Liver (tissue), 9 donors: ENCODE measurements around the gene CARMIL3. TPM values are rescaled to one million over a fixed set of nuclear protein-coding genes. Genes with fewer than 3 reads are reported as not detected.

ENCODE experiments used
- DNase-seq: peaks from one replicate; pipeline ENCODE4 v3.0.0-alpha.2; 2017; ENCODE audit warnings: low spot score
- H3K27ac ChIP-seq, 2 donors: one replicate each; pipeline ENCODE4 v1.7.0; 2013; ENCODE audit warnings: inconsistent platforms in 2 of 2, low read length in 2 of 2, control low read depth in 1 of 2, low read depth in 1 of 2, mild to moderate bottlenecking in 1 of 2
- H3K27me3 ChIP-seq, 4 donors: one replicate each; pipeline versions ENCODE4 v1.6.1 to v1.7.0; 2013; ENCODE audit warnings: low read length in 3 of 4, inconsistent platforms in 1 of 4, mild to moderate bottlenecking in 1 of 4, moderate library complexity in 1 of 4; ENCODE audit not compliant: control insufficient read depth in 4 of 4, insufficient read depth in 4 of 4
- H3K36me3 ChIP-seq, 4 donors: one replicate each; pipeline versions ENCODE4 v1.6.1 to v1.7.0; 2013; ENCODE audit warnings: low read length in 3 of 4, mild to moderate bottlenecking in 3 of 4, low read depth in 1 of 4, moderate library complexity in 1 of 4; ENCODE audit not compliant: control insufficient read depth in 4 of 4, insufficient read depth in 3 of 4
- H3K4me1 ChIP-seq, 4 donors: one replicate each; pipeline versions ENCODE4 v1.6.1 to v1.7.0; 2013; ENCODE audit warnings: low read length in 3 of 4, mild to moderate bottlenecking in 3 of 4, moderate library complexity in 1 of 4; ENCODE audit not compliant: control insufficient read depth in 4 of 4, insufficient read depth in 4 of 4
- H3K4me3 ChIP-seq, 3 donors: one replicate each; pipeline versions ENCODE4 v1.6.1 to v1.7.0; 2013; ENCODE audit warnings: low read length in 3 of 3, control low read depth in 1 of 3, low read depth in 1 of 3, mild to moderate bottlenecking in 1 of 3
- H3K9ac ChIP-seq, 2 donors: one replicate each; pipeline ENCODE4 v1.7.0; 2013; ENCODE audit warnings: low read length in 2 of 2, mild to moderate bottlenecking in 2 of 2, moderate library complexity in 2 of 2, control low read depth in 1 of 2, low read depth in 1 of 2
- H3K9me3 ChIP-seq, 4 donors: one replicate each; pipeline versions ENCODE4 v1.6.1 to v1.7.0; 2013; ENCODE audit warnings: low read length in 3 of 4; ENCODE audit not compliant: control insufficient read depth in 4 of 4
- ATF3 ChIP-seq: IDR thresholded peaks from 2 replicates; pipeline ENCODE4 v1.6.1; 2016; ENCODE audit warnings: antibody characterized with exemption
- CTCF ChIP-seq: fragments of 150-350 bp; IDR thresholded peaks from 2 replicates; pipeline ENCODE4 v1.5.1; 2017; ENCODE audit warnings: improper control_type of control experiment, low read depth, low read length; ENCODE audit not compliant: missing input control
- EGR1 ChIP-seq, 2 donors: IDR thresholded peaks; 2 replicates each; pipeline ENCODE4 v1.6.1; 2016 to 2018; ENCODE audit warnings: antibody characterized with exemption in 2 of 2, low read depth in 2 of 2
- FOXA1 ChIP-seq: IDR thresholded peaks from 2 replicates; pipeline ENCODE4 v1.6.1; 2016; ENCODE audit warnings: antibody characterized with exemption
- FOXA2 ChIP-seq: IDR thresholded peaks from 2 replicates; pipeline ENCODE4 v1.6.1; 2016; ENCODE audit warnings: antibody characterized with exemption
- HNF4A ChIP-seq, 2 donors: conservative IDR thresholded peaks; 2 replicates each; pipeline ENCODE4 v1.6.1; 2016; ENCODE audit warnings: antibody characterized with exemption in 2 of 2, mild to moderate bottlenecking in 2 of 2
- HNF4G ChIP-seq: IDR thresholded peaks from 2 replicates; pipeline ENCODE4 v1.6.1; 2016; ENCODE audit warnings: antibody characterized with exemption
- JUND ChIP-seq, 2 donors: IDR thresholded peaks; 2 replicates each; pipeline ENCODE4 v1.6.1; 2016; ENCODE audit warnings: antibody characterized with exemption in 2 of 2
- NR2F2 ChIP-seq: IDR thresholded peaks from 2 replicates; pipeline ENCODE4 v1.6.1; 2016; ENCODE audit warnings: antibody characterized with exemption
- RAD21 ChIP-seq, 2 donors: IDR thresholded peaks; 2 replicates each; pipeline ENCODE4 v1.6.1; 2016; ENCODE audit warnings: antibody characterized with exemption in 2 of 2, mild to moderate bottlenecking in 2 of 2
- REST ChIP-seq: IDR thresholded peaks from 2 replicates; pipeline ENCODE4 v1.6.1; 2016; ENCODE audit warnings: antibody characterized with exemption, mild to moderate bottlenecking
- RXRA ChIP-seq, 2 donors: IDR thresholded peaks; 2 replicates each; pipeline ENCODE4 v1.6.1; 2017 to 2018; ENCODE audit warnings: antibody characterized with exemption in 2 of 2, mild to moderate bottlenecking in 1 of 2
- SP1 ChIP-seq: IDR thresholded peaks from 2 replicates; pipeline ENCODE4 v1.6.1; 2018; ENCODE audit warnings: antibody characterized with exemption, mild to moderate bottlenecking
- TAF1 ChIP-seq: conservative IDR thresholded peaks from 2 replicates; pipeline ENCODE4 v1.6.1; 2016; ENCODE audit warnings: antibody characterized with exemption, mild to moderate bottlenecking
- YY1 ChIP-seq: IDR thresholded peaks from 2 replicates; pipeline ENCODE4 v1.6.1; 2016; ENCODE audit warnings: antibody characterized with exemption, mild to moderate bottlenecking
- ZBTB33 ChIP-seq: IDR thresholded peaks from 2 replicates; pipeline ENCODE4 v1.6.1; 2016; ENCODE audit warnings: antibody characterized with exemption
- WGBS: extraction: QIAGEN DNeasy Blood & Tissue Kit; methylation state at CpG from one replicate; pipeline ENCODE4 v1.1.7; 2013; 5-methylcytosine and 5-hydroxymethylcytosine counted together
- polyA plus RNA-seq, 2 donors: library from polyadenylated mRNA; stranded (reverse) in 1 of 2; unstranded in 1 of 2; fragments of 200-250 nt in 1 of 2; fragments of >200 nt in 1 of 2; fragmentation: Nextera tagmentation in 1 of 2; extraction: Ambion mirVana in 1 of 2; gene quantifications; one replicate each; pipeline versions ENCODE4 v1.2.1 to v1.2.3, GENCODE V29; 2013 to 2015
- total RNA-seq, 2 donors: library from RNA; depleted of rRNA; stranded (reverse); fragments of >200 nt; gene quantifications; one replicate each; pipeline ENCODE4 v1.2.3, GENCODE V29; 2014
- TF ChIP-seq, protein P1 (sequence below): IDR thresholded peaks from 2 replicates; pipeline ENCODE4 v1.6.1; 2016; ENCODE audit warnings: antibody characterized with exemption
- donor health status: healthy.
- donor health status: healthy.
- donor health status: healthy.
- donor health status: healthy.
- donor health status: healthy.

The CARMIL3 gene
- total and polyA plus RNA-seq, 4 donors: 0.05 to 0.17 (median 0.17) TPM

DNA sequence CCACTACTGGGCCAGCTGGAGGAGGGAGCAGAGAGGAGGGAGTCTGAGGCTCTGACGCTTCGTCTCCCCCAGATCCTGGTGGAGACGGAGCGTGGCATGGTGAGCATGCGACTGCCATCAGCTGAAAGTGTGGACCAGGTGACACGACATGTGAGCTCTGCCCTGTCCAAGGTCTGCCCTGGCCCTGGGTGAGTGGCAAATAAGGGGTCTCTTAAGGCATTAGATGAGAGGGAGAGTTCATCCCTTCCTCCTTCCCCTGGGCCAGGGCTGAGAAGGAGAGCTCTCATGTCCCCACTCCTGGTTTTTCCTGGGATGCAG lies 2.5 kb downstream of the CARMIL3 start (continued):
- TF ChIP-seq REST (no peak), JUND (IDR thresholded peaks at IDR 0.05) (no peak), CTCF (no peak)

DNA sequence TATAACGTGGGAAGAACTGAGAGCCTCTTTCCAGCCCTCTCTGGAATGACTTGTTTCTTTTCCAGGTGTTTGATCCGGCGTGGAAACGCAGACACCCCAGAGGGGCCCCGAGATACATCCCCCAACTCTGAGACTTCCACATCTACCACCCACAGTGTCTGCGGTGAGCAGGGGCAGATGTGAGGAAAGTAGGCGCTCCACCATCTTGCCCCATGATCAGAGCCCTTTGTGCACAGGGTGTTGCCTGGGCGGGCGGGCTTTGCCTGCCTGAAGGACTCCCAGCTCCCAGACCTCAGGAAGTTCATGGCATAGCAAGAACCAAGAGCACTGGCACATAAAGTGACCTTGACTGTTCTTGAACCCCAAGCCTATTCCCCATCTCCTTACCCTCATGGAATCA lies 2.8 kb downstream of the CARMIL3 start:
- no peak overlapping the region for H3K4me3 ChIP-seq
- no peak for DNase-seq
- H3K9me3 ChIP-seq: no peaks in the 10 kb centered on the region
- TF ChIP-seq ATF3: no peak
- no peak for TF ChIP-seq YY1
- TF ChIP-seq HNF4A (conservative IDR thresholded peaks at IDR 0.05): no peak
- no peak for TF ChIP-seq TAF1
- TF ChIP-seq ZBTB33: no peak
- no peak for TF ChIP-seq FOXA2
- no peak for TF ChIP-seq HNF4G
- TF ChIP-seq NR2F2: no peak
- TF ChIP-seq JUND (IDR thresholded peaks at IDR 0.05): no peak
- no peak for TF ChIP-seq SP1
- no peak for TF ChIP-seq FOXA1
- 98% methylated on average over 9 of the region's 9 CpGs for WGBS
- no peaks in the 10 kb centered on the region for H3K27me3 ChIP-seq
- H3K4me1 ChIP-seq: peaks cover 10 to 47% (median 31%) of the 10 kb centered on the region in 4 donors
- no peak overlapping the region for H3K9ac ChIP-seq
- no peaks in the 10 kb centered on the region for H3K36me3 ChIP-seq
- no peak overlapping the region for H3K27ac ChIP-seq

GRCh38 chr14:24055971-24056799 lies 4.4 kb downstream of the CARMIL3 start:
- WGBS: 70% methylated on average over 10 of the region's 10 CpGs
- H3K4me1 ChIP-seq: peaks cover 19 to 60% (median 40%) of the 10 kb centered on the region in 4 donors
- H3K9ac ChIP-seq: no peak overlapping the region
- no peaks in the 10 kb centered on the region for H3K36me3 ChIP-seq
- H3K4me3 ChIP-seq: no peak overlapping the region
- H3K27me3 ChIP-seq: no peaks in the 10 kb centered on the region
- no peaks in the 10 kb centered on the region for H3K9me3 ChIP-seq
- H3K27ac ChIP-seq: no peak overlapping the region
- DNase-seq: no peak
- TF ChIP-seq FOXA1 (no peak), TAF1 (no peak), EGR1 (IDR thresholded peaks at IDR 0.05; ENCODE audit: low read depth in 2 of 2) (no peak), HNF4A (conservative IDR thresholded peaks at IDR 0.05) (no peak), HNF4G (no peak), ZBTB33 (no peak), JUND (IDR thresholded peaks at IDR 0.05) (no peak), RXRA (IDR thresholded peaks at IDR 0.05) (no peak), YY1 (no peak), SP1 (no peak), FOXA2 (no peak), CTCF (no peak), RAD21 (IDR thresholded peaks at IDR 0.05) (no peak)
- TF ChIP-seq, protein P1, sequence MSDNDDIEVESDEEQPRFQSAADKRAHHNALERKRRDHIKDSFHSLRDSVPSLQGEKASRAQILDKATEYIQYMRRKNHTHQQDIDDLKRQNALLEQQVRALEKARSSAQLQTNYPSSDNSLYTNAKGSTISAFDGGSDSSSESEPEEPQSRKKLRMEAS: no peak
